Neural progenitor cell (in vitro differentiated cells): ENCODE results near the gene ZP3.
"Not testable (repeated sequence)": the region's sequence is repeated elsewhere in the genome, so short reads cannot be mapped to it uniquely, and the experiment has no call there.

ENCODE experiments used
- CTCF ChIP-seq: fragments of 200-600 bp; sonication (generic); IDR thresholded peaks from 2 replicates; pipeline ENCODE4 v1.5.1; 2017; ENCODE audit warnings: antibody characterized with exemption, mild to moderate bottlenecking
- EZH2 ChIP-seq: fragments of 200-600 bp; sonication (generic); IDR thresholded peaks from 2 replicates; pipeline ENCODE4 v1.6.1; 2017; ENCODE audit warnings: antibody characterized with exemption, mild to moderate bottlenecking, moderate library complexity

- not testable (repeated sequence) for TF ChIP-seq CTCF, EZH2
Observed at GRCh38 chr7:76458504-76458903, 33.8 kb downstream of the ZP3 start.
